HL-60 (cell line): ENCODE data around the gene TEX48.

Experiments
- DNase-seq, 2 experiments: peaks; one replicate each; pipeline ENCODE4 v3.0.0-alpha.2; 2010 to 2020; ENCODE audit warnings: low read depth in 1 of 2, low spot score in 1 of 2
- H3K27ac ChIP-seq: fragments of 250-450 bp; sonication (Bioruptor Pico); replicated peaks from 2 replicates; pipeline ENCODE4 v1.5.1; 2020; ENCODE audit warnings: mild to moderate bottlenecking, moderate library complexity
- H3K27me3 ChIP-seq: fragments of 250-450 bp; sonication (Bioruptor Pico); 2 replicates; pipeline ENCODE4 v1.5.1; 2021; ENCODE audit warnings: mild to moderate bottlenecking, moderate library complexity; ENCODE audit not compliant: insufficient read depth, poor library complexity, severe bottlenecking
- H3K4me3 ChIP-seq: replicated peaks from 2 replicates; pipeline ENCODE4 v1.5.1; 2011; ENCODE audit warnings: mild to moderate bottlenecking, control low read depth, low read length; ENCODE audit not compliant: insufficient read depth
- CTCF ChIP-seq: IDR thresholded peaks from one replicate; pipeline ENCODE4 v1.5.1; 2011; ENCODE audit warnings: low read length, control low read depth, inconsistent platforms; ENCODE audit not compliant: insufficient read depth
- GABPA ChIP-seq: IDR thresholded peaks from 2 replicates; pipeline ENCODE4 v1.6.1; 2012; ENCODE audit warnings: low read depth
- POLR2AphosphoS5 ChIP-seq: IDR thresholded peaks from 2 replicates; pipeline ENCODE4 v1.6.1; 2012; ENCODE audit warnings: low read depth
- REST ChIP-seq: IDR thresholded peaks from 2 replicates; pipeline ENCODE4 v1.6.1; 2012; ENCODE audit warnings: low read depth; ENCODE audit not compliant: insufficient replicate concordance
- SPI1 ChIP-seq: IDR thresholded peaks from 2 replicates; pipeline ENCODE4 v1.6.1; 2012; ENCODE audit warnings: low read depth, mild to moderate bottlenecking, borderline replicate concordance

The TEX48 gene

GRCh38 chr9:114695948-114696347, 14.0 kb upstream of the TEX48 start:
- H3K27me3 ChIP-seq: peaks cover 5% of the 10 kb centered on the region
- no peak for DNase-seq
- H3K27ac ChIP-seq: no peak overlapping the region
- H3K4me3 ChIP-seq: no peak overlapping the region
- TF ChIP-seq SPI1: no peak
- no peak for TF ChIP-seq REST
- TF ChIP-seq POLR2AphosphoS5: no peak
- no peak for TF ChIP-seq GABPA
- no peak for TF ChIP-seq CTCF

- H3K27ac ChIP-seq: no peak overlapping the region
- H3K27me3 ChIP-seq: peaks cover 5% of the 10 kb centered on the region
- no peak for TF ChIP-seq POLR2AphosphoS5
- TF ChIP-seq GABPA: no peak
- no peak for TF ChIP-seq SPI1
- TF ChIP-seq CTCF: no peak
- H3K4me3 ChIP-seq: no peak overlapping the region
- no peak for DNase-seq
Measured at GRCh38 chr9:114694719-114695269, 12.8 kb upstream of the TEX48 start.

GRCh38 chr9:114694146-114694545, 12.2 kb upstream of the TEX48 start:
- Histone ChIP-seq H3K27me3 (peaks cover 5% of the 10 kb centered on the region), H3K27ac (no peak overlapping the region), H3K4me3 (no peak overlapping the region)
- DNase-seq: no peak
- TF ChIP-seq CTCF (no peak), GABPA (no peak), REST (no peak), SPI1 (no peak), POLR2AphosphoS5 (no peak)

GRCh38 chr9:114693248-114693855, 11.4 kb upstream of the TEX48 start:
- H3K27ac ChIP-seq: no peak overlapping the region
- no peak for DNase-seq

More at GRCh38 chr9:114693248-114693855, 11.4 kb upstream of the TEX48 start:
- Histone ChIP-seq H3K27me3 (peaks cover 5% of the 10 kb centered on the region), H3K4me3 (no peak overlapping the region)
- TF ChIP-seq REST: no peak
- no peak for TF ChIP-seq POLR2AphosphoS5
- no peak for TF ChIP-seq GABPA
- no peak for TF ChIP-seq SPI1
- TF ChIP-seq CTCF: no peak
